Caco-2 (cell line): ENCODE measurements around the gene FRMD4A. TPM values are rescaled to one million over a fixed set of nuclear protein-coding genes. Genes with fewer than 3 reads are reported as not detected.

Experiments
- BruUV-seq: library from RNA; stranded (reverse); fragments of 400-500 nt; replicated peaks from 2 replicates; lab custom pipeline; 2021; lab: Mats Ljungman, UMichigan
- CTCF ChIA-PET: fragments of 300-600 bp; sonication (Branson Sonifier 250); formaldehyde crosslinking; loops from one replicate; lab custom pipeline; 2022; ENCODE audit warnings: antibody characterized with exemption; lab: Charles Lee
- POLR2A ChIA-PET: fragments of 300-600 bp; sonication (Branson Sonifier 250); formaldehyde crosslinking; loops from one replicate; lab custom pipeline; 2022; ENCODE audit warnings: antibody characterized with exemption; lab: Charles Lee
- DNase-seq, 2 experiments: peaks; one replicate each; pipeline versions ENCODE4 v3.0.0 to v3.0.0-alpha.2; 2020 to 2022
- H3K27me3 ChIP-seq: replicated peaks from 2 replicates; pipeline ENCODE4 v1.6.0; 2011; ENCODE audit warnings: low read length; ENCODE audit not compliant: control insufficient read depth, insufficient read depth
- H3K36me3 ChIP-seq: 2 replicates; pipeline ENCODE4 v1.5.1; 2011; ENCODE audit warnings: low read length; ENCODE audit not compliant: control insufficient read depth, insufficient read depth
- H3K4me1 ChIP-seq: fragments of 250-450 bp; sonication (Bioruptor Pico); 2 replicates; pipeline ENCODE4 v1.5.1; 2020; ENCODE audit warnings: mild to moderate bottlenecking
- H3K4me3 ChIP-seq: 2 replicates; pipeline ENCODE4 v1.5.1; 2011; ENCODE audit warnings: low read depth, mild to moderate bottlenecking, control low read depth, low read length
- H3K9me3 ChIP-seq: fragments of 250-450 bp; sonication (Bioruptor Pico); 2 replicates; pipeline ENCODE4 v1.5.1; 2020; ENCODE audit warnings: mild to moderate bottlenecking, moderate library complexity
- H3K27ac Mint-ChIP-seq: one replicate; pipeline ENCODE4 v1.8.0; 2022; ENCODE audit warnings: mixed read lengths; ENCODE audit not compliant: unreplicated experiment
- H3K27me3 Mint-ChIP-seq: one replicate; pipeline ENCODE4 v1.8.0; 2022; ENCODE audit warnings: mixed read lengths; ENCODE audit not compliant: insufficient read depth, unreplicated experiment
- H3K36me3 Mint-ChIP-seq: one replicate; pipeline ENCODE4 v1.8.0; 2022; ENCODE audit warnings: mild to moderate bottlenecking, mixed read lengths; ENCODE audit not compliant: insufficient read depth, unreplicated experiment
- H3K4me1 Mint-ChIP-seq: one replicate; pipeline ENCODE4 v1.8.0; 2022; ENCODE audit warnings: low read depth, mixed read lengths; ENCODE audit not compliant: unreplicated experiment
- H3K4me3 Mint-ChIP-seq: one replicate; pipeline ENCODE4 v1.8.0; 2022; ENCODE audit warnings: mild to moderate bottlenecking, moderate library complexity, mixed read lengths; ENCODE audit not compliant: unreplicated experiment
- H3K9me3 Mint-ChIP-seq: one replicate; pipeline ENCODE4 v1.8.0; 2022; ENCODE audit warnings: mixed read lengths; ENCODE audit not compliant: unreplicated experiment
- CTCF ChIP-seq, 2 experiments: fragments of 200-600 bp in 1 of 2; IDR thresholded peaks; 1 replicate in 1 of 2; 2 replicates in 1 of 2; pipeline versions ENCODE4 v1.5.1 to v1.8.0; 2011 to 2022; ENCODE audit warnings: antibody characterized with exemption in 1 of 2, control low read depth in 1 of 2, inconsistent platforms in 1 of 2, low read depth in 1 of 2, low read length in 1 of 2, mild to moderate bottlenecking in 1 of 2, moderate library complexity in 1 of 2; ENCODE audit not compliant: insufficient read depth in 1 of 2, severe bottlenecking in 1 of 2, unreplicated experiment in 1 of 2
- intact Hi-C: fragments of 100-400 bp; cut with micrococcal nuclease; formaldehyde crosslinking; loops from one replicate; pipeline ENCODE4 v1.10.0; 2022; ENCODE audit not compliant: unreplicated experiment
- total RNA-seq: library from RNA; stranded (reverse); gene quantifications from 2 replicates; pipeline ENCODE4 v1.2.3, GENCODE V29; 2022

The FRMD4A gene
- total RNA-seq, 1 experiment from 2014 or later, result 52.1 TPM

- POLR2A ChIA-PET, result interaction anchor here (0.8 kb wide), 1 partner anchor 70 kb away, joined by 5 read pairs; no protein-coding TSS in a partner anchor
- H3K27me3 Mint-ChIP-seq, result no peaks in the 10 kb centered on the region
- no peak for TF ChIP-seq CTCF (IDR thresholded peaks at IDR 0.05; ENCODE audit: insufficient read depth in 1 of 2, low read depth in 1 of 2, low read length in 1 of 2, severe bottlenecking in 1 of 2, unreplicated experiment in 1 of 2)
Observed at GRCh38 chr10:13776861-13777311, 553.8 kb downstream of the FRMD4A start.

GRCh38 chr10:13775786-13776775 is 554.6 kb downstream of the FRMD4A start:
- Histone ChIP-seq H3K9me3 (peaks cover 4% of the 10 kb centered on the region; the same call in 1 of the 2 replicates), H3K4me3 (no peak overlapping the region), H3K4me1 (peaks cover 19% of the 10 kb centered on the region), H3K27me3 (no peaks in the 10 kb centered on the region), H3K36me3 (no peaks in the 10 kb centered on the region)
- Mint-ChIP-seq H3K9me3 (peaks cover 14% of the 10 kb centered on the region), H3K4me3 (no peak overlapping the region), H3K27me3 (no peaks in the 10 kb centered on the region), H3K27ac (no peak overlapping the region), H3K36me3 (peaks cover 6% of the 10 kb centered on the region), H3K4me1 (peaks cover 13% of the 10 kb centered on the region)
- intact Hi-C loops, result no loop called here
- ChIA-PET CTCF (no interaction called here), POLR2A (no interaction called here)
- BruUV-seq, result no TSS peak
- DNase-seq, result no peak
- no peak for TF ChIP-seq CTCF (IDR thresholded peaks at IDR 0.05; ENCODE audit: insufficient read depth in 1 of 2, low read depth in 1 of 2, low read length in 1 of 2, severe bottlenecking in 1 of 2, unreplicated experiment in 1 of 2)

More at GRCh38 chr10:13776861-13777311, 553.8 kb downstream of the FRMD4A start:
- no TSS peak for BruUV-seq
- Mint-ChIP-seq H3K36me3 (peaks cover 6% of the 10 kb centered on the region), H3K9me3 (peaks cover 14% of the 10 kb centered on the region), H3K4me1 (peaks cover 13% of the 10 kb centered on the region), H3K4me3 (no peak overlapping the region), H3K27ac (no peak overlapping the region)
- no peak for DNase-seq
- CTCF ChIA-PET, result interaction anchor here (0.7 kb wide), 1 partner anchor 107 kb away, joined by 4 read pairs; no protein-coding TSS in a partner anchor
- H3K4me3 ChIP-seq, result no peak overlapping the region
- intact Hi-C loops, result no loop called here
- peaks cover 4% of the 10 kb centered on the region; the same call in 1 of the 2 replicates for H3K9me3 ChIP-seq
- no peaks in the 10 kb centered on the region for H3K27me3 ChIP-seq
- no peaks in the 10 kb centered on the region for H3K36me3 ChIP-seq
- peaks cover 19% of the 10 kb centered on the region for H3K4me1 ChIP-seq

- CTCF ChIA-PET, result no interaction called here
- H3K36me3 Mint-ChIP-seq, result peaks cover 12% of the 10 kb centered on the region
- peaks cover 24% of the 10 kb centered on the region for H3K9me3 Mint-ChIP-seq
Observed at GRCh38 chr10:13774303-13774893, 556.3 kb downstream of the FRMD4A start.

More at GRCh38 chr10:13774303-13774893, 556.3 kb downstream of the FRMD4A start:
- no peak overlapping the region for H3K27ac Mint-ChIP-seq
- POLR2A ChIA-PET, result no interaction called here
- Histone ChIP-seq H3K9me3 (peaks cover 4% of the 10 kb centered on the region; the same call in 1 of the 2 replicates), H3K4me1 (peaks cover 19% of the 10 kb centered on the region), H3K4me3 (no peak overlapping the region), H3K36me3 (no peaks in the 10 kb centered on the region), H3K27me3 (no peaks in the 10 kb centered on the region)
- no peaks in the 10 kb centered on the region for H3K27me3 Mint-ChIP-seq
- no peak for DNase-seq
- H3K4me3 Mint-ChIP-seq, result no peak overlapping the region
- no TSS peak for BruUV-seq
- TF ChIP-seq CTCF (IDR thresholded peaks at IDR 0.05; ENCODE audit: insufficient read depth in 1 of 2, low read depth in 1 of 2, low read length in 1 of 2, severe bottlenecking in 1 of 2, unreplicated experiment in 1 of 2), result no peak
- intact Hi-C loops, result no loop called here
- H3K4me1 Mint-ChIP-seq, result peaks cover 20% of the 10 kb centered on the region
